NCI-H2171 (cell line): ENCODE measurements around the gene IGLL5.

Source experiments
- DNase-seq: peaks from one replicate; lab custom pipeline; 2025; lab: John Stamatoyannopoulos, UW

The IGLL5 gene

GRCh38 chr22:22938672-22939587 is 51.3 kb downstream of the IGLL5 start:
- DNase-seq = no peak

- DNase-seq = no peak
Measured at GRCh38 chr22:22939588-22940368, 52.2 kb downstream of the IGLL5 start.

GRCh38 chr22:22940961-22941605 is 53.5 kb downstream of the IGLL5 start:
- no peak for DNase-seq

GRCh38 chr22:22941831-22942510 is 54.4 kb downstream of the IGLL5 start:
- DNase-seq = no peak

- DNase-seq = no peak
Measured at GRCh38 chr22:22942511-22943329, 55.1 kb downstream of the IGLL5 start.

- no peak for DNase-seq
Measured at GRCh38 chr22:22943521-22944267, 56.1 kb downstream of the IGLL5 start.

- DNase-seq = no peak
Measured at GRCh38 chr22:22944268-22944985, 56.8 kb downstream of the IGLL5 start.

- DNase-seq = no peak
Measured at GRCh38 chr22:22945195-22945594, 57.6 kb downstream of the IGLL5 start.
